Glomerular visceral epithelial cell (primary cell): ENCODE data around the gene PPP1R1A.

ENCODE experiments used
- DNase-seq: peaks from one replicate; pipeline ENCODE4 v3.0.0-alpha.2; 2016; ENCODE audit errors: extremely low spot score

The PPP1R1A gene

DNA sequence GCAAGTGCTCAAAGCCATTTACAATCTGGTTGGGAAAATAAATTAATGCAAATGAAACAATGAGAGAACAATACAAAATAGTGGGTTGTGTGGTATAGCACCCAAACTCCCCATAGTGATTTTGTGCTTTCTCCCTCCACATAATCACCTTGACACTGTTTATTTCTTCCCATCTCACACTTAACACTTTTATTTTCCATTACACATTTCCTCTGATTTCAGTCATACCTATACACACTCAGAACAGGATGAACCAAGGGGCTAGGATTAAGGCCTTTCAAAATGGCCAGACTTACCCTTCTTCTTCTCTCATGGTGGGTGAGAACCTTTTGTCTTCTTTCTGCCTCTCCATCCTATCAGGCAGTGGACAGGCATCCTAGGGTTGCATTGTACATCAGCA lies 53.0 kb downstream of the PPP1R1A start:
- no peak for DNase-seq

DNA sequence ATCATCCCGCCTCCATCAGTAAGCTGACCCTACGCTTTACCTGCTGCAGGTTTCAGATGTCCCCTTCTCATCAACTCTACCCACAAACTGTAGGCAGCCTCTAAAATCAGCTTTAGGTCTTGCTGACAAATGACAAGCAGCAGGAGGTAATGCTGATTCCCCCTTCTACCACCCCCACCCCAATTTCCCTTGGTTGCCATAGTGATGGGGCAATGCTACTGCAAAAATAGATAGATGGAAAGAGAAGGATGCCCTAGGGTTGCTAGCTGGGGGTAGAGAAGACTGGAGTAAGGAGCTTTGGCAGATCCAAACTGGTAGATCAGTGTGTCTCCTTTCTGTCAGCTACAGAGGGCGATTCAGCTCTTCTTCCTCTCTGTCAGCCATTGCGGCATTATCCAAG lies 58.9 kb downstream of the PPP1R1A start:
- no peak for DNase-seq
